ENCODE data around the gene FBXO41.

FBXO41 gene

DNA sequence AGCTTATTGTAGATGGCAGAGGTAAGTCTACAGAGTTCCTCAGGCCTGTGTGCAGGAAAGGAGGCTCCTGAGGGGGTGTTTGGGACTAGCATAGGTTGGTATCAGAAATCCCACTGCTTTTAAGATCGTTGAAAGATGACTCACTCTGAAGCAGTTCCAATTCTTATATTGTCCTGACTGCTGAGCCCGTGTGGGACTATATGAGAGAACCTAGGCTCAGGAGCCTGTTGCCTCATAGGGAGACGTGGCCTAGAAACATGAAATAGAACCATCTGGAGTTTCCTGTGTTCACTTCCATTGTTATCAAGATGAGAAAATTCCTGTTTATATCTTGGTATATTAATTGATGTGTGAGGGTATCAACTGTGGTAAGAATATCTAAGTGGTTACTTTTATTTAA is 44.5 kb downstream of the FBXO41 start:
- peak; percentile 73 for DNase-seq (ENCODE audit: low read depth)

DNA sequence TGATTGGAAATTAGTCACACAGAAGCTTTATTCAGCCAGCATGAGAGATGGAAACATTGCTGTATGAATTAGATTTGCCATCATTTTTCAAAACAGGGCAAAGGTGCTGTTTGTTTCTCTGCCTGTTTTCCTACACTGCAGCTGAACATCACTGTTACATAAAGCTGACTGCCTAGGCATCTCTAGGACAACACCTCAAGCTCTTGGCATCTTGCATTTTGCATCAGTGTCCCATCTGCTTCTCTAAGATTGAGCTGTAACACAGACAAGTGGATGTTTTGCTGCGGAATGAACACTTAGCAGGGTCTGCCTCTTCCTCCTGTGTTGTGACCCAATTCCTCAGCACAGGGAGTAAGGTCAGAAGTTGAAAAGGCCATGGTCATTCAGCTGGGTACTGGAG is 45.3 kb downstream of the FBXO41 start:
- DNase-seq (ENCODE audit: low read depth): no peak

DNA sequence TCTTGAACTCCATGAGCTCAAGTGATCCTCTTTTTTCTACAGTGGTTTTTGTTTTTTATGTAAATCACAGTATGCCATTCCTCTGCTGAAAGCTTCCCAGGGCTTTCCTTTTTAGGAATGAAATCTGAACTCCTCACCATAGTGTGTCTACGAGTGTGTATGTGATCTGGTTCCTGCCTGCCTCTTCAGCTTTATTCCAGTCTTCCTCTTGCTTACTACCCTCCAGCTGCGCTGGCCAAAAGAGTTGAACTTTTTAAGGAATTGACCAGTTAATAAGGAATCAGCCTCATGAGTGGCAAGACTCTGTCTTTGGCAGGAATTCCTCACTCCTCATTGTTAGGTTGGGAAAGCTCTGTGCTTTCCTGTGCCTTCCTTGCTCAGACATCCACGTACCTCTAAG is 46.1 kb downstream of the FBXO41 start:
- no peak for DNase-seq (ENCODE audit: low read depth)

DNA sequence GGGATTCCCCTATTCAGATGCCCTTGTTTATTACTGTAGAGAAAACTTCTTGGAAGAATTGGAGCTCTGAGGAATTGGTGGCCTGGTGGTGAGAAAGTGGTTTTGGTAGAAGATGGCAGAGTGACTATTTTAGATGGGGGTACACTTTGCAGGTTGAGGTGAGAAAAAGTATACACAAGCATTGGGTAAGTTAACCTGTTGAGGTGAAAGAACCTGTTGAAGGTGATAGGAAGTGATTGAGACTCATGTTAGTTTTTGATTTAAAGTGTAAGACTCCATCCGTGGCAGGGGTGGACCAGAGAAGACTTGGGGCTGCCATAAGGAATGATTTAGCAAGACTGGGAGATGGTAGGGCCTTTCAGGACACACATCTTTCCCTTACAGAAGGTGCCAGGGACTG is 47.1 kb downstream of the FBXO41 start:
- no peak for DNase-seq (ENCODE audit: low read depth)

DNA sequence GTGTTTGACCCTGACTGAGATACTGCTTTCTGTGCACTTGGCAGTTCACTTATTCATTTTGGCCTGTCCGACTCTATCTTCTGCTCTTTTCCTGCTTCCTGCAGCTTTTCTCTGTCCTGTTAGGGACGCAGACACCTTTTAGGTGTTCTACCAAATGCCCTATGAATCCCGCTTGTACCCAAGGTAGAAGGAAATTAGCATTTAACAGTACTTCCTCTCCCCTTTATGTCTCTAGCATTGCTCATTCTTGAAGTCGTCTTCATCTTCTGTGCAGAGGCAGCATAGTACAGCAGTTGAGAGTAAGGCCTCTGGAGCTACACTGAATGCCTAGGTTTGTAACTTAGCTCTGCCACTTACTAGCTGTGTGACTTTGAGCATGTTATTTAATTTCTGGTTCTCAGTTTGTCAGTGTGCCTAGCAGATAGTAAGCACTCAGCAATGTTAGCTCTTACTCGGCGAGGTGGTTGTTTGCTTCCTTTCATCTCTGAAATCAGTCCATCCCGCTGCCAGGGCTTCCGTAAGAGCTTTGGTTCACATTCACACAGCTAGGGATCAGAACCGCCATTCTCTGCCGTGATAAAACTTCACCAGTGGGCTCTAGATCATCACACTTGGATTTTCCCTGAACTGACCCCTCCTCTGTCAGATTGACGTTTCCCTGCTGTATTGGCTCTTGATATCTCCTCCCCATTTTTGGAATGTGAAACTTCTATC is 48.8 kb downstream of the FBXO41 start:
- no peak for DNase-seq (ENCODE audit: low read depth)

DNA sequence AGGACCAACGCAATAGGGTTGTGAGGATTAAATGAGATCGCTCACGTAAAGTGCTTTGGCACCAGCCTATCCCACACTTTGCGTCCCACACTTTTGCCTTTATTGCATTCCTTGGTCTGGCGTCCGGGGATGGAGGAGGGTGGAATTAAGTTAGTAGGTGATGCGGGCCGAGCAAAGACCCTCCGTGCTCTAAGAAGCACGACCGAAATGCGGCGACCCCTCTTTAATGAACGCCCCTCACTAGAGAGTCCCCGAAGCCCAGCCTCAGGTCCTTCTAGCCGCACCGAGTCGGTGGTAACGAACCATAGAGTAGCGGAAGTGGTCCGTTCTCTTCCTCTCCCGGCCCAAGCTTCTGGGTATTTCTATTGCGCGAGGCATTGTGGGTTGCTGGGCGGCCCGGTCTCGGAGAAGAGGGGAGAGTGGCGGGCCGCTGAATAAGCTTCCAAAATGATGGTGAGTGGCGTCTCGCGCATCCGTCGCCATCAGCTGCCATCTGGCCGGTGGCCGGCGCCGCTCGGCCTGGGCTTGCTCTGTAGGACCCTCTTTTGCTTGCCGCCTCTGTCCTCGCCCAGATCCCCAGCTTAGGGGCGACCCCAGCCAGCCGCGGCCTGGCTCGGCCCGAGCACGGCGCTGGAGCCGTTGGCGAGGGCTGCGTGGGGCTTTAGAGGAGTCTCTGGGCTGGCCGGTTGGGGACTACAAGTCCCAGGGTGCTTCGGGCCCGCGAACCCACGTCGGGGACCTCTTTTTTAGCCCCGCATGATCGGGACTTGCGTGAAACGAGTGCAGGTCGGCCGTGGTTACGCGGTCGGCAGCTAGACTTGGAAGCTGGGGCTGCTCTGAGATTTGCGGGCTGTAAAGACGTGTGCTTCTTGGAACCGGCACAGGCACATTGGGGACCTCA is 50.1 kb downstream of the FBXO41 start, which contains the start of gene CCT7:
Gene CCT7 (plus strand): TSS at position 377 of the 901 bp plus-strand sequence. CDS start 71 bp downstream, at position 448.
- DNase-seq (ENCODE audit: low read depth): peak; percentile 61

DNA sequence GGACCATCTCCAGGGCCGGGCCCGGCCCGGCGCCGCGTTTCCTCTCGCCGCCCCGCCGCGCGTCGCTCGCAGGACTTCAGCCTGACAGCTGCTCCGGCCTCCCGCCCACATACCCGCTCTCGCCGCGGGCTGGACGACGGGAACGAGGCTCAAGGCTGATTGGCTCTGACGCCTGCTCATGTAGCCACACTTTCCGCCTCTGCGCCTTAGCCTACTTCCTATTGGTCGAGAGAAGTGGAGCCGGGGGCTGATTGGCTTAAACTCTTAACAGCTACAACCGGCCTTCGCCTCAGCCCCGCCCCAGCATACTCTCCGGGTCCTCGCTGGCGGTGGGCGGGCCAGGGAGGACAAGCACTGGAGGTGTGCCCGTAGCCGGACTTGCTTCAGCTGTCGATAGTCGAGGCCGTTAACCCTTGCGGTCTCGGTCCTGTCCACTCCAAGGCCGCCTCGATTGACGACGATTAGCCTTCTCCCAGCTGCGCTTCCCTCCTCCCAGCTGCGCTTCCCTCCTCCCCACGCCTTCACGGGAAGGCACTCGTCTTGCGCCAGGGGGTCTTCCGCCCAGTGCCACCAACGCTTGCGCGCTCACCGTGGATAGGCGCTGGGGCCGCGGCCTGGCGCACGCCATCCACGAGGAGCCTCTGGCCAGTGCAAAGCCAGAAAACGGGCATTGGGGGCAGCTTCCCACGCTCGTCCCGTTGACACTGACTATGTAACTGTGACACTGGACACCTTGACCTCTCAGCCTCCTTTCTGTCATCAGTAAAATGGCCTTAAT is 50.9 kb downstream of the FBXO41 start, which contains the start of gene PRADC1:
Gene PRADC1 (minus strand): TSS at position 86 of the 778 bp plus-strand sequence. CDS start 79 bp downstream, at position 7.
- peak; percentile 99 for DNase-seq (ENCODE audit: low read depth)

DNA sequence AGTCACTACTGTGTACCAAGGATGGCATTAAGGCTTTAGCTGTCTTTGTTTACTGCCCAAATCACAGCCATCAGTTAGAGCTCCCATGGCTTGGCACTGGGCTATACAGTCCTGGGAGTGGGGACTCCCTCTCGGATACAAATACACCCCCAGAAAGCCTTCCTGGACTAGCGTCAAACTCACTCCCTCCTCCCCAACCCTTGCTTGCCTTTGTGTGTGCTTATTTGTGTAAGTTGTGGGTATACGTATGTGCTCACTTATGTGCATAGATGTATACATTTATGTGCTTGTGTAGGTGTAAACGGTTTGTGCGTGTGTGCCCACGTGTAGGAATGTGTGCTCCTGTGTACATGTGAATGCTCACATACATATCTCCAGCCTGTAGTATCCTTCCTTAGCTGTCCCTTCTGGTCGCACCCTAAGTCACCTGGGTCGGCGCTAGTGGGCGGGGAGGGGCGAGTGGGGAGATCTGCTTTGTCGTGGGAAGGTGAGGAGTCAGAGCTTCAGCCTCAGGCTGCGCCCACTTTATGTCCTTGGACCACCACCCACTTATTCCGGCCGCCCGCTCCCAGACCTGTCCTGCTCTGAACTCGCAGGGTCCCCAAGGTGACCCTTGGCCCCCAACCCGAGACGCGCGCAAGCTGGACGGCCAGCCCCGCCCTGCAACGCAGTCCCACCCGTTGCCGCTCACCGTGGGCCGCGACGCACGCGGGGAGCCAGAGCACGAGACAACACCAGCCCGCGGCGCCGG is 51.7 kb downstream of the FBXO41 start:
- no peak for DNase-seq (ENCODE audit: low read depth)

DNA sequence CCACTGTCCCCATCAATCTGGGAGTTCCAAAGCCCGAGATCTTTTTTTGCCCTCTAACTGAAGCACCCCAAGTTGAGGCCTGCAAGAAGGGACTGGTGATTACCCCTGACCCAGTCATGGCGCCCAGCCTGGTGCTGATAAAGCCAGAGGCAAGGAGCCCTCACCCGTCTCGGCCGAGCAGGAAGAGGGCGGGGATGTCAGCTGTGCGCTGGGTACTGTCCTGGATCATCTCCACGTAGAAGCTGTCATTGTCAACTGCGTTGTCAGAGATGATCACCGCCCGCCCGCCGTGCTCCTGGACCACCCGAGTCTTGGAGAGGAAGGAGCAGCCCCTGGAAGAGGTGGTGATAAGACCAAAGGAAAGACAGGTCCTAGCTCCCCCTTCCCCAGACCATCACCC is 55.6 kb downstream of the FBXO41 start:
- no peak for DNase-seq (ENCODE audit: low read depth)

DNA sequence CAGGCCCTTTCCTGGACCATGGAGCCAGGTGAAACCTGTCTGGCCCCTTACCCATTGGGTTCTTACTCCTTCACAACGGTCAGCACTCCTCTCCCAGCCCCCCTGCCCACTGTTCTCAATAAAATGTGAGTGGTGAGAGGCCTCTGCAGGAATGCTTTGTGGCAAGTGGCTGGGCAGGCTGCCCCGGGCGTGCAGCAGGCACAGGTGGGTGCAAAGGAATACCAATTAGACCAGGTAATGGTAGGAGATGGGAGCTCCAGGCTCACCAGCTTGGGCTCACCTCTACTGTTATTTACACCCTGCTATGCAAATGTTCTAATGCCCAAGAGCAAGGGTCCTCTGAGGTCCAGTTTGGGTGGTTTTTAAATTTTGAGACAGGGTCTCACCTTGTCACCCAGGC is 57.2 kb downstream of the FBXO41 start:
- DNase-seq (ENCODE audit: low read depth): no peak

DNA sequence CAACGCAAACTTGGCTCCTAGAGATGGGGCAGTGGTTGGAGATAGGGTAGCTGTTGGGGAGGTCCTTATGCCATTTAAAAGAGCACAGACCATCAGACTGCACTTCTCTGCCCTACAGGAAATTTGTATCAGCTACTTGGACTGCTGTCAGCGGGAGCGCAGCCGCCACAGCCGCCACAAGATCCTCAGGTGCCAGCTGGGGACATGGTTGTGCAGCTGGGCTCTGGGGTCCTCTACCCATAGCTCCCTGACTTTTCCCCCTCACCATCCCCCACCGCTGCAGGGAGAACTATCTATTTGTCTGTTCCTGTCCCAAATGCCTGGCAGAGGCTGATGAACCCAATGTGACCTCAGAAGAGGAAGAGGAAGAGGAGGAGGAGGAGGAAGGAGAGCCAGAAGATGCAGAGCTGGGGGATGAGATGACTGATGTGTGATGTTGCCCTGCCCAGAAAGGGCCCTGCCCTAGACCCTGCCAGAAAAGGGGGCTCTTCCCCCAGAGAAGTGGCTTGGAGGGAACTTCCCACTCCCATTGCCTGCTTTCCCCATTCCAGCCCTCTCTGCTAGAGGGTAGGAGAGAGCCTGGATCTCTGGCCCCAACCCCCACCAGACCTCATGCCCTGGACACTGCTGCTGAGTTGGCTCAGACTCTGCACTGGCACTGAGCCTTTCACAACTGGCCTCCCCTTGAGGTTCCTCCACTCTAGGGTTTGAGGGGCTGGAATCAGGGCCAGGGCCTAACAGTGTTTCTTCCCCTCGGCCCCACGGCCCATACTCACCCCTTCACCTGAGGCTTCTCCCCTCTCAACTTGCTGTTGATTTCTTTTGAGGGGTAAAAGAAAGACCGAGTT is 58.5 kb downstream of the FBXO41 start:
- DNase-seq (ENCODE audit: low read depth): no peak

DNA sequence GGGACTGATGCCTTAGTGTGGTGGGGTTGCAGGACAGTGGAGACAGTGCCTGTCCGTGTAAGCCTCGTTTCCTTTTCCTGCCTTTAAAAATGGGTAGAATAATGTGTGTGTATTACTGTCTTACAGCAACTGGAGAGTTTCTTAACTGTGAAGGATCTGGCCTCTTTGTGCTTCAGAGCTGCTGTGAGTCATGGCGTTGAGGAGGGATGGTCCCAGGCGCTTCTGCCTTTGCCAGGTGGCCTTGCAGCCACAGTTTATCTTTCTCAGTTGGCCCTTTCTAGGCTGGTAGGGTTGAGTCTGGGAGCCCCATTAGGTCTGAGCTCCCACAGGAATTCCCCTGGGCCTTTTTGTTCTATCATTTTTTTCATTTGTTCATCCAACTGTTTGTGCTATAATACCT is 60.5 kb downstream of the FBXO41 start:
- DNase-seq (ENCODE audit: low read depth): no peak

DNA sequence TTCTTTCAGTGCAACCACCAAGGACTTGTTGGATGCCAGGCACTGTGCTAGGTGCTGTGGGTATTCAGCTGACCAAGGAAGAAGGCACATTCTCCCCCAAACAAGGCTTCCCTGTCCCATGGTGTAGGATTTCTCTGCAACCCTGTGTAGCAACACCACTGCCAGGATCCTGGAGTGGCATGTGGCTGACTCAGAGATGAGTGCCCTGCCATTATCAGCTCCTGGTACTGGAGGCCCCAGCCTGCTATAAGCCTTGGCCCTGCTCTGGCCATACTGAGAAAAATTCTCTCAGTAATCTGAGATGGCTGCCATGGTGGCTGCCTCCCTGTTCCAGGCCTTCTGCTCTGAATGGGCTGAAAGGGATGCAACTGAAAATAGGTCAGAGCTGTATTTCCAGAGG is 66.0 kb downstream of the FBXO41 start:
- DNase-seq (ENCODE audit: low read depth): no peak

DNA sequence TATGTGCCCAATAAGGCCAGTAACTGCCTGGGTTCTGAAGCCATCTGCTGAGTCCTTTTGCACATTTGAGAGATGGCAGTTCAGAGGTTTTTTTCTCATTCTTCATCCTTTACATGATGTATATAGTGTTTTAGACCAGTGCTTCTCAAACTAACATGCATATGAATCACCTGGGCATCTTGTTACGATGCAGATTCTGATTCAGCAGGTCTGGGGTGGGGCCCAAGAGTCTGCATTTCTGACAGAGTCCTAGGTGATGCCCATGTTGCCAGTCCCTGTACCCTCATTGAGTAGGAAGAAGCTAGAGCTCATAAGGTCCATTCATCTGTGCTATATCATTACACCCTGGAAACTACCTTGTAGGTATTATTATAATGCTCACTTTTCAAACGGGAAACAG is 66.5 kb downstream of the FBXO41 start:
- no peak for DNase-seq (ENCODE audit: low read depth)

DNA sequence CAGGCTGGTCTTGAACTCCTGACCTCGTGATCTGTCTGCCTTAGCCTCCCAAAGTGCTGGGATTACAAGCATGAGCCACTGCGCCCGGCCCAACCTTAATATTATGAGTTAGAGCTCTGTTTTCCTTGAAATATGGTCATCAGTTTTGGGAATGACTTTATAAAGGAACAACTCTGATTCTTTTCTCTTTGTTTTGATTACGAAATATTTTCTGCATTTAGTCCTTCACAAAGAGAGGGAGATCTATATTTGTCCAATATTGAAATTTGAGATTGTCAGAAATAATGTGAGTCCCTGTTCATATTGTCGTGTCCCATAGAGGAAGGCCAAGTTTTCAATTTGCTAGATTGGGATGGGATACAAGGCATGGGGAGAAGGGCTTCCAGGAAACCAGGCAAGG is 67.1 kb downstream of the FBXO41 start:
- DNase-seq (ENCODE audit: low read depth): no peak

DNA sequence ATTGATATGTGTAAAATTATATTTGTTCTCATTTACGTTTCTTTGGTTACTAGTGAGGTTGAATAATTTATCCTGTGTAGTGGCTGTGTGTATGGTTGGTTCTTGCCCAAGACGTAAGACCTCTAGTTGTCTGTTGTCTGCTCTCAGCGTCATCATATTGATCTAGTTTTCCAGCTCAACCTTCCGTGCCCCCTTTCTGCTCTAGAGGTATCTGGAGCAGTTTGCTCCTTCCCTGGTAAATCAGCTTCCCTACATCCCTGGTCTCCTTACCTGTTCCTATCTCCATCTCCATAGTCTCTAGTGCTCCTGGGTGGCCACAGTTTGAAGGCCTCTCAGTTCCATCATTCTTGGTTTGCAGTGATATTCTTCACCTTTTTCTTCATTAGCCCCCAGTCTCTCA is 69.0 kb downstream of the FBXO41 start:
- DNase-seq (ENCODE audit: low read depth): no peak

DNA sequence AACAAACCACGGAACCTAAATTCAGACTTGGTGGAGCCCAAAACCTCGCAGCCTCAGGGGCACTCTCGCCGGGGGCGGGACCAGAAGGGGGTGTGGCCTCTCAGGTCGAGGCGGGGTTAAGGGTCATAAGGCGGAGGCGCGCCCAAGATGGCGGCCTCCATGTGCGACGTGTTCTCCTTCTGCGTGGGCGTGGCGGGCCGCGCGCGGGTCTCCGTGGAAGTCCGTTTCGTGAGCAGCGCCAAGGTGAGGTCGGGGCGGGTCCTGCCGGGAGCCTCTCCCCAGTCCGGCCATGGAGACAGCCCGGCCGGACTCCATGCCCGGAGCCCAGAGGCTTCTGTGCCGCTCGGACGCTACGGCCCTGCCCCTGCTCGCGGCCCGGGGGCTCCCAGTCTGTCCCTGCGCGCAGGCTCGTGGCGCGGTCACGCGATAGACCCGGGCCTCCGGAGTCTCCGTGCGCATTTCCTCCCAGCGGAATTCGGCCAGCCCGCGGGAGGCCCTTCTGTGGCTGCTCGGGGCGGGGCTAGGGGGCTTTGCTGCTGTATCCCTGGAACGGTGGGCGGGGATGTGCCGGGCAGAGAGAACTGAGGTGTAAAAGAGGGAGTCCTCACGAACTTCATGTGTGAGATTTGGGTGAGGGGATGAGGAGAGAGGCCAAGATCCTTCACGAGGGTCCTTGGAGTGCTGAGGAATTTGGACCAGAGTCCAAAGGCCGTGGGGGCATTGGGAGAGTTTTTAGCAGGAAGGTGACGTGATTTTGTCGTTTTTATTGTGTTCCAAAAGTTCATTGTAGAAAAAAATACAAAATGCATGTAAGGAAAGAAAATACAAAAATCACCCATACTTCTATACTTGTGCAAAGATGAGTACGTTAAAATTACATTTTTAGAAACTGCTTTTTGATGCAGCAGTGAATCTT is 69.9 kb downstream of the FBXO41 start, which contains the start of gene SMYD5:
Gene SMYD5 (plus strand): TSS at position 126 of the 916 bp plus-strand sequence. CDS start 22 bp downstream, at position 148.
- no peak for DNase-seq (ENCODE audit: low read depth)

DNA sequence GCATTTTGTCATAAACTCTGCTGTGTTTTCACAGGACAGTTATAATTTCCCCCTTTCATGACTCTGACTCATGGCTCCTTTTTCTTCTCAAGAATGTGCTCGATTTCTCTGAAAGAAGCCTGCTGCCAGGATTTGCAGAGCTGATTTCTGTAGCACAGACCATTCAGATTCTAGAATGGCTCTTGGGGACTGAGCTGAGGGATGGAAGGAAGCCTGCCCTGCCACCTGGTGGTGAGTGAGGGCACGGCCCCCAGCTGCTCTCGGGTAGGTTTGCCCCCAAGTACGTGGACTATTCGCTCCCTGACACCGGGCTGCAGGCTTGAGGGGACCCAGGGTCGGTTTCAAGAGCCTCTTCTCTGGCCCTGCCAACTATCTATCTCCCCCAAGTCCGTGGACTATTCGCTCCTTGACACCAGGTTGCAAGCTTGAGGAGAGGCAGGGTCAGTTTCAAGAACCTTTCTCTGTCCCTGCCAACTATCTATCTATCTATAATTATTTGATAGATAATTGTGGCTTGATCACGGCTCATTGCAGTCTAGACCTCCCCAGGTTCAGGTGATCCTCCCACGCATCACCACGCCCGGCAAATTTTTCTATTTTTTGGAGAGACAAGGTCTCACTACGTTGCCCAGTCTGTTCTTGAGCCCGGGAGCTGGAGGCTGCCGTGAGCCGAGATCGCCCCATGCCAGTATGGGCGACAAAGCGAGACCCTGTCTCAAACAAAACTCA is 71.7 kb downstream of the FBXO41 start:
- no peak for DNase-seq (ENCODE audit: low read depth)

DNA sequence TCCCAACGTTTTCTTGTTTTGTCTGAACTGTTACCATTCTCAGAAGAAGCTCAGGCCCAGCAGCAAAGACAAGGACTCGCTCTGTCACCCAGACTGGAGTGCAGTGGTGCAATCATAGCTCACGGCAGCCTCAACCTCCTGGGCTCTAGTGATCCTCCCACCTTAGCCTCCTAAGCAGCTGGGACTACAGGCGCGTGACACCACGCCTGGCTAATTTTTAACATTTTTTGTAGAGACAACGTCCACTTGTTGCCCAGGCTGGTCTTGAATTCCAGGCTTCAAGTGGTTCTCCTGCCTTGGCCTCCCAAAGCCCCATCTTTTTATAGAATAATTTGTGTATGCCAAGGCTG is 72.2 kb downstream of the FBXO41 start:
- DNase-seq (ENCODE audit: low read depth): no peak
